Anterior cingulate cortex (tissue), 58 donors: ENCODE data around the gene C1orf52.
A peak's percentile ranks its signal among the peaks of the same experiment; 100 is the strongest.
"Not testable (repeated sequence)": the region's sequence is repeated elsewhere in the genome, so short reads cannot be mapped to it uniquely, and the experiment has no call there.

Experiments
- DNase-seq, 58 donors: peaks; one replicate each; lab custom pipeline; 2025; lab: John Stamatoyannopoulos, UW

C1orf52 gene

GRCh38 chr1:85279458-85280080 is 20.1 kb upstream of the C1orf52 start:
- DNase-seq = no peak

- DNase-seq = peak in 8 of 58 donors; percentile 7 to 33 (median 12)
Measured at GRCh38 chr1:85278853-85279314, 19.4 kb upstream of the C1orf52 start.

GRCh38 chr1:85277802-85278201 is 18.3 kb upstream of the C1orf52 start:
- no peak for DNase-seq

GRCh38 chr1:85276978-85277639 is 17.6 kb upstream of the C1orf52 start:
- no peak for DNase-seq

GRCh38 chr1:85276215-85276977 is 16.9 kb upstream of the C1orf52 start, which contains the start of gene BCL10:
Gene BCL10, minus strand, starts transcription at chr1:85276632. Its CDS starts 280 bp downstream, at chr1:85276352.
- DNase-seq = peak; percentile 58 to 99 (median 98)

GRCh38 chr1:85275701-85276214 is 16.3 kb upstream of the C1orf52 start:
- DNase-seq = no peak

GRCh38 chr1:85274969-85275453 is 15.5 kb upstream of the C1orf52 start:
- DNase-seq = no peak

- no peak for DNase-seq
Measured at GRCh38 chr1:85273397-85273796, 13.9 kb upstream of the C1orf52 start.

- DNase-seq = no peak
Measured at GRCh38 chr1:85268801-85269585, 9.5 kb upstream of the C1orf52 start.

- no peak for DNase-seq
Measured at GRCh38 chr1:85267313-85267712, 7.9 kb upstream of the C1orf52 start.

GRCh38 chr1:85264150-85264549 is 4.7 kb upstream of the C1orf52 start:
- DNase-seq = no peak

- DNase-seq = no peak
Measured at GRCh38 chr1:85262985-85263384, 3.5 kb upstream of the C1orf52 start.

- peak in 13 of 58 donors; percentile 34 to 71 (median 50) for DNase-seq
Measured at GRCh38 chr1:85259912-85260274, 431 bp upstream of the C1orf52 start.

- DNase-seq = no peak
Measured at GRCh38 chr1:85258536-85259117, 835 bp downstream of the C1orf52 start.

- DNase-seq = not testable (repeated sequence)
Measured at GRCh38 chr1:85249042-85249441, 10.4 kb downstream of the C1orf52 start.

- no peak for DNase-seq
Measured at GRCh38 chr1:85245891-85246290, 13.6 kb downstream of the C1orf52 start.

- no peak for DNase-seq
Measured at GRCh38 chr1:85245456-85245855, 14.0 kb downstream of the C1orf52 start.

- no peak for DNase-seq
Measured at GRCh38 chr1:85244271-85245061, 15.0 kb downstream of the C1orf52 start.

- DNase-seq = no peak
Measured at GRCh38 chr1:85243372-85243771, 16.1 kb downstream of the C1orf52 start.
